GM18498 (cell line): ENCODE results near the gene TMEM164.
A peak's percentile ranks its signal among the peaks of the same experiment; 100 is the strongest.

Experiments used
- ATAC-seq: cut with Tn5 transposase; IDR thresholded peaks from one replicate; pipeline ENCODE4 v1.9.1; 2021; ENCODE audit warnings: mild to moderate bottlenecking, moderate library complexity; ENCODE audit not compliant: unreplicated experiment

The TMEM164 gene

GRCh38 chrX:110159865-110160264 is 157.0 kb downstream of the TMEM164 start:
- ATAC-seq, result no peak

GRCh38 chrX:110161361-110161686 is 158.4 kb downstream of the TMEM164 start:
- no peak for ATAC-seq

- ATAC-seq, result no peak
Measured at GRCh38 chrX:110162131-110162530, 159.2 kb downstream of the TMEM164 start.

- ATAC-seq, result no peak
Measured at GRCh38 chrX:110162867-110163266, 160.0 kb downstream of the TMEM164 start.

GRCh38 chrX:110163488-110163887 is 160.6 kb downstream of the TMEM164 start:
- ATAC-seq, result no peak

- no peak for ATAC-seq
Measured at GRCh38 chrX:110167952-110168451, 165.1 kb downstream of the TMEM164 start.

GRCh38 chrX:110168585-110168984 is 165.7 kb downstream of the TMEM164 start:
- ATAC-seq, result no peak

- no peak for ATAC-seq
Measured at GRCh38 chrX:110170029-110170428, 167.1 kb downstream of the TMEM164 start.

- ATAC-seq, result no peak
Measured at GRCh38 chrX:110171442-110171841, 168.5 kb downstream of the TMEM164 start.

- ATAC-seq, result peak; percentile 100
Measured at GRCh38 chrX:110172215-110172614, 169.3 kb downstream of the TMEM164 start.

- ATAC-seq, result no peak
Measured at GRCh38 chrX:110173192-110174175, 170.6 kb downstream of the TMEM164 start.

- ATAC-seq, result no peak
Measured at GRCh38 chrX:110175146-110175545, 172.2 kb downstream of the TMEM164 start.

- ATAC-seq, result no peak
Measured at GRCh38 chrX:110175696-110176095, 172.8 kb downstream of the TMEM164 start.

- ATAC-seq, result no peak
Measured at GRCh38 chrX:110178179-110178865, 175.4 kb downstream of the TMEM164 start.

- peak; percentile 20 for ATAC-seq
Measured at GRCh38 chrX:110180176-110180927, 177.4 kb downstream of the TMEM164 start.

- peak; percentile 79 for ATAC-seq
Measured at GRCh38 chrX:110180928-110181310, 178.0 kb downstream of the TMEM164 start.

- ATAC-seq, result no peak
Measured at GRCh38 chrX:110181459-110182137, 178.7 kb downstream of the TMEM164 start.

- no peak for ATAC-seq
Measured at GRCh38 chrX:110182362-110182761, 179.4 kb downstream of the TMEM164 start.

- ATAC-seq, result no peak
Measured at GRCh38 chrX:110182865-110183264, 180.0 kb downstream of the TMEM164 start.

- no peak for ATAC-seq
Measured at GRCh38 chrX:110183314-110183713, 180.4 kb downstream of the TMEM164 start.
